GM12891 (cell line): ENCODE results near the gene MGAM2. TPM values are rescaled to one million over a fixed set of nuclear protein-coding genes. Genes with fewer than 3 reads are reported as not detected.

Experiments
- DNase-seq: peaks from one replicate; pipeline ENCODE4 v3.0.0; 2011; ENCODE audit warnings: low spot score; ENCODE audit not compliant: insufficient read length
- FAIRE-seq: peaks from 2 replicates; lab custom pipeline; 2011; peaks lifted over from hg19 to GRCh38; lab: Jason Lieb, UNC
- PAX5 ChIP-seq: IDR thresholded peaks from 2 replicates; pipeline ENCODE4 v1.6.1; 2011; ENCODE audit warnings: low read length, moderate library complexity, mild to moderate bottlenecking; ENCODE audit not compliant: insufficient read depth, severe bottlenecking
- POLR2A ChIP-seq: IDR thresholded peaks from 2 replicates; pipeline ENCODE4 v1.6.1; 2011; ENCODE audit warnings: low read depth, low read length, control low read depth
- POLR2AphosphoS5 ChIP-seq: IDR thresholded peaks from 2 replicates; pipeline ENCODE4 v1.6.1; 2011; ENCODE audit warnings: low read depth, low read length, control low read depth
- POU2F2 ChIP-seq: IDR thresholded peaks from 2 replicates; pipeline ENCODE4 v1.6.1; 2011; ENCODE audit warnings: low read depth, mild to moderate bottlenecking, control low read depth, low read length, moderate library complexity
- SPI1 ChIP-seq: IDR thresholded peaks from 2 replicates; pipeline ENCODE4 v1.6.1; 2011; ENCODE audit warnings: low read depth, low read length, control low read depth
- TAF1 ChIP-seq: IDR thresholded peaks from 2 replicates; pipeline ENCODE4 v1.6.1; 2011; ENCODE audit warnings: low read depth, low read length, control low read depth
- polyA plus RNA-seq: library from polyadenylated mRNA; unstranded; fragments of >200 nt; gene quantifications from one replicate; pipeline ENCODE4 v1.2.1, GENCODE V29; 2012; ENCODE audit warnings: low read depth, missing spikeins, inconsistent platforms; ENCODE audit not compliant: missing spikeins

Gene MGAM2
- polyA plus RNA-seq = not detected

DNA sequence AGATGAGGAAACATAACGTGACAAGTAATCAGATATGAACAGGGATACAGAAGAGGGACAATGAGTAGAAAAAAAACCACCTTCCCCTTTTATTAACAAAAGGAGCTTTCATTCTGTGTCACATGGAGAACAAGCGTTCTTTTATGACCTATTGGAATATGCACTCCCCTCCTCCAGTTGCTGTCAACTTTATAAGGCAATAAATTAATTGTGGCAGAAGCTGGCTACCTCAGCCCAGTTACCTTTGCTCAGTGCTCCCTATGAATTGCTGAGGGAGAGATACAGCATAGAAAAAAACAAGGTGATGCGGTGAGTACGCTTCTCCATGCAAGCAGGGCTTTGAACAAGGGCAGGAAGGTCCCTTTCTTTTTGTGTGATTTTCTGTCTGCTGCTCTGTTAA, at the start of gene MGAM2:
TSS of gene MGAM2 (plus strand) at position 220 of the 400 bp plus-strand sequence. CDS start 5,156 bp downstream, outside the sequence.
- no peak for DNase-seq

DNA sequence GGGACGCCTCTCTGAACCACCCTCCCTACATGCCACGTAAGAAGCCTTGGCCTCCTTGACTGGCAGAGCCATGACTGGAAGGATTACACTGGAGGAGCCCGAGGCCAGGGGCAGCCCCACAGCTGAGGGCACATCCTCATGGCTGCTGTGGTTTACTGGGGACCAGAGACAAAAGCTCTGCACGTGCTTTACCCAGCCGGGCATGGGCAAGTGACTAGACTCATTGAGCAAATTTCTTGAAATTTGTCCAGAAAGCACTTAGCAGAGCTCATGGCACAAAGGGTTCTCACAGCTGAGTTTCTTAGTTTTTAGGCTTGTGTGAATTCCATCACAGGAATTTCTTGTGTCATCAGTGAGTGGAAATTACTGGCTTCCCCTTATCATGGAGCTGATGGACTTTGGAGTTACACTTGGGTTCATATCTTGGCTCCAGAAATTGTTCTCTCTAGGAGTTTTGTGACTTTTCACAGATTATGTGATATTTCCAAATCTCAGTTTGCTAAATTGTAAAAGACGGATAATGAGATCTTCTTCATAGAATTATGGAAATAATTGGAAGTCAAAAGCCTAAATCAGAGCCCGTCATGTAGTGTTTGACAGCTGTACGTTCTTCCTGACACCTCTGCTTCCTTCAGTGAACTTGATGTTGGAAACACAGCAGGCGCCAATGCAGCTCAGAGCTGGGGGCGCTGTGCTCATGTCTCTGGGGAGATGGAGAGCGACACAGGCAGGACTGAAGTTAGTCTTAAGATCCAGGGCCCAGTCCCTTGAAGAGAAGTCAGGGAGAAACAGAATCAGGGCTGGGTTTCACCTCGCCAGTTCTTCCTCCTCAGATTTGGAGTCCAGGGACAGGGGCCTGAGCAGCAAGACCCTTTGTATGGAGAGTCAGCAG, 47.7 kb upstream of the MGAM2 start:
- DNase-seq (no peak), FAIRE-seq (no peak)
- TF ChIP-seq TAF1 (no peak), POLR2A (no peak), PAX5 (no peak), POU2F2 (no peak), SPI1 (no peak), POLR2AphosphoS5 (no peak)

More for the DNA sequence above, at the start of gene MGAM2:
- FAIRE-seq = no peak
- TF ChIP-seq PAX5 (no peak), POU2F2 (no peak)

DNA sequence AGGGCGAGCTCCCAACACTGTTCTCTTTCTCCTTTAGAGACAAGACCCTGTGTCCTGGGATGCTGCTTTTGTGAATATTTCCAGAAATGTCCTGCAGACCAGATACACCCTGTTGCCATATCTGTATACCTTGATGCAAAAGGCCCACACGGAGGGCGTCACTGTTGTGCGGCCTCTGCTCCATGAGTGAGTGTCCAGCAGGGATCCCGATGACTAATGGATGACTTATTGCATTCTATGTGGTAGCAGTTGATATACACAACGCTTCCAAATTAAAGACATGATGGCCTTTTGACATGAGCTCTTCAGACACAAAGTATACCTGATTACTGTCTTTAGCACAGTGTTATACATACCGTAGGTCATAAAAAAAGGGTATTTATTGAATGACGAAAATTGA, 45.0 kb upstream of the MGAM2 start:
- TF ChIP-seq TAF1 (no peak), POLR2AphosphoS5 (no peak), POLR2A (no peak), PAX5 (no peak), SPI1 (no peak), POU2F2 (no peak)
- FAIRE-seq (no peak), DNase-seq (no peak)

GRCh38 chr7:142077762-142078161, 33.8 kb upstream of the MGAM2 start:
- FAIRE-seq = no peak
- TF ChIP-seq POLR2A (no peak), SPI1 (peak; percentile 32), TAF1 (no peak), POU2F2 (no peak), POLR2AphosphoS5 (no peak), PAX5 (no peak)
- DNase-seq = no peak

GRCh38 chr7:142083605-142084004, 27.9 kb upstream of the MGAM2 start:
- FAIRE-seq (no peak), DNase-seq (no peak)
- TF ChIP-seq SPI1 (no peak), POLR2A (no peak), PAX5 (no peak), POLR2AphosphoS5 (no peak), TAF1 (no peak), POU2F2 (no peak)

- TF ChIP-seq PAX5 (no peak), POLR2AphosphoS5 (no peak), POU2F2 (no peak), POLR2A (no peak), SPI1 (no peak), TAF1 (no peak)
- FAIRE-seq = no peak
- DNase-seq = no peak
Measured at GRCh38 chr7:142085428-142085827, 26.1 kb upstream of the MGAM2 start.

DNA sequence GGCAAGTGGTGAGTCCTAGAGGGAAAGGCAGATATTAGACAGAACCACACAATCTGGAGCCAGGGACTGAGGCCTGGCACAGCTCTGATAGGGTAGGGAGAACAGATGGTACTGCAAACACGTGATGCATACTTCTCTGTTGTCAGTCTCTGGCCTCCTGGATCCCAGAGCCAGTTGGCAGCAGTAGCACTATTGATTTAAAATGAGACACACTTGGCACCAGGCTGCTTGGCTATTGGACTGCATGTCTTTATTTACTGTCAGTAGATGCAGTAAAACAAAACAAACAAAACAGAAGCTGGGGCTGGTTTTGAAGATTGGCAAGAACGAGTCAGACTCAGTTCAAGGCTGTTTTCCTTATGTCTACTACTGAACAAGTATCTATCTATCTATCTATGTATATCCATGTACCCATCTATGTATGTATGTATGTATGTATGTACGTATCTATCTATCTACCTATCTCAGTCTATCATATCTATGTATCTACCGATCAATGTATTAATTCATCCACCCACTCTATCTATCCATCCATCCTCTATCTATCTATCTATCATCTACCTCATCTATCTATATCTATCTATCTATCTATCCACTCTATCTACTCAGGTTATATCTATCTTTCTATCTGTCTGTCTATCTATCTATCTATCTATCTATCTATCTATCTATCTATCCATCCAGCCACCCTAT, 23.4 kb upstream of the MGAM2 start:
- FAIRE-seq = no peak
- no peak for DNase-seq
- no peak for TF ChIP-seq POU2F2
- TF ChIP-seq TAF1 = no peak
- no peak for TF ChIP-seq SPI1
- TF ChIP-seq POLR2A = no peak
- TF ChIP-seq POLR2AphosphoS5 = no peak
- no peak for TF ChIP-seq PAX5

- FAIRE-seq (no peak), DNase-seq (no peak)
- TF ChIP-seq POLR2AphosphoS5 (no peak), SPI1 (no peak), TAF1 (no peak)
Measured at GRCh38 chr7:142089035-142089434, 22.5 kb upstream of the MGAM2 start.

DNA sequence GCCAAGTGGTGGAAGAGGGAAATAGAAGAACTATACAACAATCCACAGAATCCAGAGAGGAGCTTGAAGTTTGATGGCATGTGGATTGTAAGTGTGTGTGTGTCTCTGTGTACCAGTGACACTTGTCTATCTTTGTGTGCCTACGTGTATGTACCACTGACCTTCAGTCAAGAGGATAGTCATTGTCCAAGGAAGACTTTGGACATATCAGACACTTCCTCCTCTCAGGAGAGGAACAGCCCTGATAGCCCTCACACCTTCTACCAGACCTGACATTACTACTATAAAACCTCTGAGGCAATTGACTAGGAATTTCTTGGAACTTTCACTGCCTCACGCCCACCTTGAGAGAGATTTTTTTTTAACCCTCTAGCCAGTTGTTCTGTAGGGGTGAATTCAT, 19.6 kb upstream of the MGAM2 start:
- no peak for TF ChIP-seq TAF1
- no peak for TF ChIP-seq POU2F2
- no peak for TF ChIP-seq POLR2A
- no peak for TF ChIP-seq POLR2AphosphoS5
- no peak for DNase-seq
- FAIRE-seq = no peak

DNA sequence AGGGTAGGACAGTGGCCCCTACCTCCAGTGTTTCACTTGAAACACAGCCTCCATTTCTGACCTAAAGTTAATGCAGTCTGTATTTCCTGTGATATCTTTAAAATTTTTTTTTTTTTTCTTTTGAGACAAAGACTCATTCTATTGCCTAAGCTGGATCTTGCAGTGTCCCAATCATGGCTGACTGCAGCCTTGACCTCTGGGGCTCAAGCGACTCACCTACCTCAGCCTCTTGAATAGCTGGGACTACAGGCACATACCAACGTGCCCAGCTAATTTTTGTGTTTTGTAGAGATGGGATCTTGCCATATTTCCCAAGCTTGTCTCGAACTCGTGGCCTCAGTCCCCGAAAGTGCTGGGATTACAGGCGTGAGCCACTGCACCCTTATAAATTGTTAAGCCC, 16.7 kb upstream of the MGAM2 start:
- DNase-seq = no peak
- no peak for TF ChIP-seq POLR2A
- no peak for TF ChIP-seq TAF1
- TF ChIP-seq PAX5 = no peak
- no peak for TF ChIP-seq POLR2AphosphoS5
- TF ChIP-seq POU2F2 = no peak
- FAIRE-seq = no peak
